Measurements from ENCODE around the gene ANKRD65.

- no peak for TF ChIP-seq CTCF (IDR thresholded peaks at IDR 0.05; ENCODE audit: insufficient read depth, low read depth, low read length)
- TF ChIP-seq EZH2 (IDR thresholded peaks at IDR 0.05; ENCODE audit: insufficient read depth, low read length) = no peak
These were observed 4.8 kb upstream of the ANKRD65 start for GRCh38 chr1:1425753-1426495.

Data from astrocyte (in vitro differentiated cells and primary cell).